K562 (cell line): ENCODE measurements around the gene ASB2. TPM values are rescaled to one million over a fixed set of nuclear protein-coding genes. Genes with fewer than 3 reads are reported as not detected.

Experiments used
- ATAC-seq: fragments of 200-7000 bp; cut with Tn5 transposase; 3 replicates; pipeline ENCODE4 v1.9.1; 2020; ENCODE audit warnings: moderate library complexity
- BruUV-seq: library from RNA; stranded (reverse); fragments of 400-500 nt; replicated peaks from 2 replicates; lab custom pipeline; 2021; lab: Mats Ljungman, UMichigan
- CTCF ChIA-PET: fragments of 300-600 bp; formaldehyde crosslinking; extraction: SDS; loops from one replicate; lab custom pipeline; 2021; ENCODE audit warnings: low intra/inter-chr PET ratio; lab: Yijun Ruan, JAX
- POLR2A ChIA-PET: fragments of 300-600, 350-650 bp; sonication (Branson Sonifier 250); formaldehyde crosslinking; extraction: SDS; loops from one replicate; lab custom pipeline; 2021; ENCODE audit warnings: antibody characterized with exemption, inconsistent platforms; lab: Yijun Ruan, JAX
- DNase-seq, 4 experiments: peaks; one replicate each; pipeline versions ENCODE4 v3.0.0 to v3.0.0-alpha.2; 2011 to 2018; ENCODE audit warnings: low spot score in 3 of 4, mixed read lengths in 3 of 4; ENCODE audit errors: extremely low read depth in 1 of 4
- FAIRE-seq: peaks from 2 replicates; lab custom pipeline; 2011; peaks lifted over from hg19 to GRCh38; lab: Jason Lieb, UNC
- H2AFZ ChIP-seq: 2 replicates; pipeline ENCODE4 v1.6.0; 2011; ENCODE audit warnings: low read depth, low read length, control low read depth, inconsistent platforms
- H3K27ac ChIP-seq: fragments of 200-600 bp; 3 replicates; pipeline ENCODE4 v1.8.0; 2011; ENCODE audit warnings: low read depth, mild to moderate bottlenecking, control low read depth, inconsistent platforms, low read length, moderate library complexity, mixed read lengths; ENCODE audit errors: extremely low read depth
- H3K27me3 ChIP-seq, 2 experiments: fragments of 300-600 bp in 1 of 2; 2 replicates in 1 of 2; 3 replicates in 1 of 2; pipeline versions ENCODE4 v1.6.0 to v1.8.0; 2011; ENCODE audit warnings: inconsistent platforms in 2 of 2, low read length in 2 of 2, mild to moderate bottlenecking in 1 of 2, mixed read lengths in 1 of 2, moderate library complexity in 1 of 2; ENCODE audit not compliant: control insufficient read depth in 2 of 2, insufficient read depth in 2 of 2
- H3K36me3 ChIP-seq: fragments of 300-600 bp; 3 replicates; pipeline ENCODE4 v1.8.0; 2011; ENCODE audit warnings: mild to moderate bottlenecking, low read length, inconsistent platforms; ENCODE audit not compliant: control insufficient read depth, insufficient read depth
- H3K4me1 ChIP-seq, 2 experiments: fragments of 200-600 bp in 1 of 2; replicated peaks in 1 of 2; 2 replicates in 1 of 2; 3 replicates in 1 of 2; pipeline versions ENCODE4 v1.5.1 to v1.8.0; 2011; ENCODE audit warnings: inconsistent platforms in 2 of 2, low read length in 2 of 2, mild to moderate bottlenecking in 1 of 2, mixed read lengths in 1 of 2, moderate library complexity in 1 of 2; ENCODE audit not compliant: control insufficient read depth in 2 of 2, insufficient read depth in 2 of 2
- H3K4me2 ChIP-seq: 2 replicates; pipeline ENCODE4 v1.6.1; 2011; ENCODE audit warnings: low read length, control low read depth, inconsistent platforms, mixed read lengths; ENCODE audit not compliant: insufficient read depth
- H3K4me3 ChIP-seq: fragments of 200-600 bp; sonication (generic), shearing (Covaris generic); 2 replicates; pipeline ENCODE4 v1.5.1; 2016; ENCODE audit warnings: control low read depth, inconsistent platforms
- H3K79me2 ChIP-seq: fragments of 200-600 bp; 3 replicates; pipeline ENCODE4 v1.8.0; 2011; ENCODE audit warnings: low read length, inconsistent platforms; ENCODE audit not compliant: control insufficient read depth, insufficient read depth
- H3K9ac ChIP-seq, 2 experiments: 2 replicates each; pipeline versions ENCODE4 v1.6.0 to v1.6.1; 2011; ENCODE audit warnings: low read depth in 2 of 2, low read length in 2 of 2, control low read depth in 1 of 2, inconsistent platforms in 1 of 2, mild to moderate bottlenecking in 1 of 2, mixed read lengths in 1 of 2; ENCODE audit not compliant: insufficient read depth in 1 of 2
- H3K9me1 ChIP-seq: one replicate; pipeline ENCODE4 v1.6.0; 2011; ENCODE audit warnings: inconsistent platforms, mild to moderate bottlenecking, low read length, moderate library complexity; ENCODE audit not compliant: control insufficient read depth, insufficient read depth
- H3K9me3 ChIP-seq: replicated peaks from 2 replicates; pipeline ENCODE4 v1.5.1; 2011; ENCODE audit warnings: low read depth, low read length, inconsistent platforms; ENCODE audit not compliant: control insufficient read depth, insufficient read depth
- H4K20me1 ChIP-seq: replicated peaks from 2 replicates; pipeline ENCODE4 v1.6.1; 2011; ENCODE audit warnings: low read length, inconsistent platforms, mixed read lengths; ENCODE audit not compliant: control insufficient read depth, insufficient read depth
- EZH2 ChIP-seq: IDR thresholded peaks from 2 replicates; pipeline ENCODE4 v1.6.1; 2012; ENCODE audit warnings: low read depth, mild to moderate bottlenecking, inconsistent platforms, low read length, borderline replicate concordance
- KAT2B ChIP-seq: IDR thresholded peaks from one replicate; pipeline ENCODE4 v1.6.1; 2012; ENCODE audit warnings: low read depth, mild to moderate bottlenecking, control low read depth, inconsistent platforms, low read length, moderate library complexity
- MEIS2 ChIP-seq: fragments of 450-650 bp; IDR thresholded peaks from 2 replicates; pipeline ENCODE4 v1.6.1; 2014; ENCODE audit warnings: mild to moderate bottlenecking; ENCODE audit not compliant: partially characterized antibody
- NFIC ChIP-seq: fragments of 450-650 bp; IDR thresholded peaks from 2 replicates; pipeline ENCODE4 v1.6.1; 2017; ENCODE audit warnings: mild to moderate bottlenecking, inconsistent platforms
- SPI1 ChIP-seq: IDR thresholded peaks from 2 replicates; pipeline ENCODE4 v1.6.1; 2011; ENCODE audit warnings: low read depth, low read length, control low read depth, borderline replicate concordance
- XRCC3 ChIP-seq: fragments of 450-650 bp; IDR thresholded peaks from 2 replicates; pipeline ENCODE4 v1.6.1; 2017; ENCODE audit warnings: mild to moderate bottlenecking, moderate library complexity
- ZNF316 ChIP-seq: fragments of 450-650 bp; IDR thresholded peaks from 2 replicates; pipeline ENCODE4 v1.6.1; 2016
- ZNF57 ChIP-seq: fragments of 450-650 bp; formaldehyde crosslinking; IDR thresholded peaks from 2 replicates; pipeline ENCODE4 v1.4.0; 2020; ENCODE audit warnings: mild to moderate bottlenecking, moderate library complexity
- WGBS: fragments of 100-300 bp; shearing (Covaris generic); methylation state at CpG from one replicate; pipeline ENCODE4 v1.1.6; 2016; ENCODE audit warnings: low coverage, mixed read lengths; ENCODE audit not compliant: insufficient coverage; ENCODE audit errors: missing lambda C conversion rate; 5-methylcytosine and 5-hydroxymethylcytosine counted together
- in situ Hi-C: fragments of 300-500 bp; cut with MboI; formaldehyde crosslinking; loops from 4 replicates; pipeline ENCODE4 v1.15.0; 2018; ENCODE audit warnings: inconsistent platforms, mixed read lengths
- intact Hi-C: fragments of 100-400 bp; cut with micrococcal nuclease; formaldehyde crosslinking; loops from 2 replicates; pipeline ENCODE4 v1.14.2; 2022
- polyA plus RNA-seq, 8 experiments: library from polyadenylated mRNA; depleted of rRNA in 4 of 8; stranded (reverse) in 5 of 8; unstranded in 3 of 8; fragments of >200 nt; fragmentation: Nextera tagmentation in 2 of 8; fragmentation: Illumina TruSeq in 1 of 8; extraction: Ambion mirVana in 2 of 8; extraction: Trizol in 1 of 8; gene quantifications; 2 replicates each; pipeline versions ENCODE4 v1.2.1 to v1.2.3, GENCODE V29; 2011 to 2014; ENCODE audit warnings: inconsistent platforms in 1 of 8, missing spikeins in 1 of 8
- total RNA-seq, 7 experiments: library from RNA; depleted of rRNA in 6 of 7; stranded (reverse); fragments of >200 nt in 6 of 7; fragmentation: Illumina TruSeq in 2 of 7; extraction: Trizol in 2 of 7; gene quantifications; 2 replicates each; pipeline versions ENCODE4 v1.2.1 to v1.2.3, GENCODE V29; 2011 to 2021; ENCODE audit warnings: low replicate concordance in 1 of 7
- TF ChIP-seq, protein P1 (sequence below): IDR thresholded peaks from 2 replicates; pipeline ENCODE4 v1.6.1; 2016; ENCODE audit warnings: missing genetic modification characterization, missing compliant biosample characterization
- TF ChIP-seq, protein P2 (sequence below): sonication (generic); formaldehyde crosslinking; IDR thresholded peaks from 2 replicates; pipeline ENCODE4 v1.9.0; 2022; ENCODE audit warnings: mild to moderate bottlenecking, missing genetic modification reagents

The ASB2 gene
- total and polyA plus RNA-seq, 9 of the 15 experiments (the other 6 are each of a cell fraction or from before 2014, with no cell fraction given), result not detected

DNA sequence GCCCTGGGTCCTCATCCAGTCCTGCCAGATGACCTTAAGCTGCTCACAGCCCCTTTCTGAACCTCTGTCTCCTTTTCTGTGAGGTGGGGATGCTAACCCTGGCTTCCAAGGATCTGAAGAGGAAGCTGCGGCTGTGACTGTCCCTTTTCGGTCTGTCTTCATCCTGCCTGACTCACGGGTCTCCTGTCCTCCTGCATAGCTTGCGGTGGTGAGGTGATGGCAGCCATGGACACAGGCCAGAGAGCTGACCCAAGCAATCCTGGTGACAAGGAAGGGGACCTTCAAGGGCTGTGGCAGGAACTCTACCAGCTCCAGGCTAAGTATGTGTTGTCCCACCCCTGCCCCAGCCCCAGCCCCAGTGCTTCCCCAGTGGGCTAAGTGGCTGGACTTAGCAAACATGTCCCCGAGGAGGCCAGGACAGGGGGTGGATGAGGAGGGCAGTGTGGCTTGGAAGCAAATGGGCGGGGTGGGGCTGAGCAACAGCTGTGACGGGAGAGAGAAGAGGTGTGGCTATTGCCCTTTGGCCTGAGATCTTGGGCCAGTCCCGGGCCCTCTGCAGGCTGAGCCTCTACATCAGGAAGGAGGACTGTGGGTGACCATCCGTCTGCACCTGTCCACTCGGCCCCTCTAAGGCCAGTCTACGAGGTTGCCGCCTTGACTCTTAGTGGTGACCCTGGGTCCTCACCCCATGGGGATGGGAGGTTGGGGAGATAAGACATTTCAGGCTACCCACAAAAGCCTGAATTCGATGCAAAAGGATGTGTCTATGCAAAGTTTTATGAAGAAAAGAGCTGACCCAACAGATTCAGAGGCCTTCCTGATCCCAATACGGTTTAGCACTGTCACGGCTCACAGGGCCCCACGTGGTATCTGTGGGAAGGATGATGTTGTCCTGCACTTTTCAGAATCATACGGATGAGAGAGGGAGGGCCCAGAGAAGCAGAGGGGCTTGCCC, 21.8 kb upstream of the ASB2 start:
- Histone ChIP-seq H3K4me2 (no peak overlapping the region), H3K9me3 (no peaks in the 10 kb centered on the region), H3K9ac (no peak overlapping the region), H3K27ac (no peak overlapping the region), H3K36me3 (no peaks in the 10 kb centered on the region), H2AFZ (no peak overlapping the region), H3K27me3 (peaks cover 0 to 18% of the 10 kb centered on the region in 2 experiments; a peak in 2 of 5 replicates), H3K4me1 (peaks cover 0 to 6% of the 10 kb centered on the region in 2 experiments; a peak in 2 of 5 replicates), H3K4me3 (no peak overlapping the region), H4K20me1 (0 out of 2 replicates have a peak, but pooled peaks cover 5% of the 10 kb centered on the region), H3K79me2 (no peaks in the 10 kb centered on the region), H3K9me1 (no peaks in the 10 kb centered on the region)
- intact Hi-C loops (no loop called here), in situ Hi-C loops (no loop called here)
- TF ChIP-seq EZH2 (no peak), SPI1 (no peak), XRCC3 (no peak), ZNF316 (no peak), MEIS2 (no peak), KAT2B (no peak), NFIC (no peak), ZNF57 (no peak)
- TF ChIP-seq, protein P1, sequence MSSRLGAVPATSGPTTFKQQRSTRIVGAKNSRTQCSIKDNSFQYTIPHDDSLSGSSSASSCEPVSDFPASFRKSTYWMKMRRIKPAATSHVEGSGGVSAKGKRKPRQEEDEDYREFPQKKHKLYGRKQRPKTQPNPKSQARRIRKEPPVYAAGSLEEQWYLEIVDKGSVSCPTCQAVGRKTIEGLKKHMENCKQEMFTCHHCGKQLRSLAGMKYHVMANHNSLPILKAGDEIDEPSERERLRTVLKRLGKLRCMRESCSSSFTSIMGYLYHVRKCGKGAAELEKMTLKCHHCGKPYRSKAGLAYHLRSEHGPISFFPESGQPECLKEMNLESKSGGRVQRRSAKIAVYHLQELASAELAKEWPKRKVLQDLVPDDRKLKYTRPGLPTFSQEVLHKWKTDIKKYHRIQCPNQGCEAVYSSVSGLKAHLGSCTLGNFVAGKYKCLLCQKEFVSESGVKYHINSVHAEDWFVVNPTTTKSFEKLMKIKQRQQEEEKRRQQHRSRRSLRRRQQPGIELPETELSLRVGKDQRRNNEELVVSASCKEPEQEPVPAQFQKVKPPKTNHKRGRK, result no peak
- TF ChIP-seq, protein P2, sequence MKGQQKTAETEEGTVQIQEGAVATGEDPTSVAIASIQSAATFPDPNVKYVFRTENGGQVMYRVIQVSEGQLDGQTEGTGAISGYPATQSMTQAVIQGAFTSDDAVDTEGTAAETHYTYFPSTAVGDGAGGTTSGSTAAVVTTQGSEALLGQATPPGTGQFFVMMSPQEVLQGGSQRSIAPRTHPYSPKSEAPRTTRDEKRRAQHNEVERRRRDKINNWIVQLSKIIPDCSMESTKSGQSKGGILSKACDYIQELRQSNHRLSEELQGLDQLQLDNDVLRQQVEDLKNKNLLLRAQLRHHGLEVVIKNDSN (CRISPR knock-in tag), result no peak
- DNase-seq (peak in 2 of 4 experiments; percentile 15 to 19), FAIRE-seq (no peak), ATAC-seq (peak; percentile 50; the same call in 2 of the 3 replicates)
- ChIA-PET CTCF (interaction anchor here (0.9 kb wide), 1 partner anchor 58 kb away, joined by 4 read pairs; no protein-coding TSS in a partner anchor), POLR2A (no interaction called here)
- WGBS, result 3% methylated on average over 13 of the region's 17 CpGs
- no TSS peak for BruUV-seq
